SU-DHL-6 (cell line): Measurements from ENCODE around the gene WDR90.

ENCODE experiments used
- H2AFZ ChIP-seq: fragments of 200-600 bp; sonication (generic); 2 replicates; pipeline ENCODE4 v1.6.1; 2014; ENCODE audit warnings: low read depth, mild to moderate bottlenecking, moderate library complexity, mixed read lengths, antibody characterized with exemption, low read length; ENCODE audit not compliant: severe bottlenecking
- H3F3A ChIP-seq: fragments of 200-600 bp; shearing (Covaris generic); 2 replicates; pipeline ENCODE4 v1.6.0; 2016; ENCODE audit warnings: antibody characterized with exemption, mild to moderate bottlenecking; ENCODE audit not compliant: insufficient read depth
- H3K27ac ChIP-seq: fragments of 200-600 bp; sonication (generic); 2 replicates; pipeline ENCODE4 v1.5.1; 2016; ENCODE audit warnings: low read depth, mild to moderate bottlenecking, low read length, moderate library complexity, mixed read lengths
- H3K27me3 ChIP-seq: fragments of 200-600 bp; sonication (generic), shearing (Covaris generic); 2 replicates; pipeline ENCODE4 v1.6.0; 2014; ENCODE audit warnings: mild to moderate bottlenecking, low read length
- H3K36me3 ChIP-seq: fragments of 200-600 bp; sonication (generic); 2 replicates; pipeline ENCODE4 v1.6.1; 2014; ENCODE audit warnings: mild to moderate bottlenecking, low read length, mixed read lengths
- H3K4me2 ChIP-seq: fragments of 300-600, 200-600 bp; shearing (Covaris generic), sonication (generic); 2 replicates; pipeline ENCODE4 v1.6.0; 2014; ENCODE audit warnings: low read length, low read depth, mild to moderate bottlenecking; ENCODE audit not compliant: poor library complexity, severe bottlenecking
- H3K4me3 ChIP-seq: fragments of 200-600 bp; sonication (generic); 2 replicates; pipeline ENCODE4 v1.5.1; 2014; ENCODE audit warnings: antibody characterized with exemption, low read length, mild to moderate bottlenecking, mixed read lengths; ENCODE audit not compliant: insufficient read depth, poor library complexity, severe bottlenecking
- H3K79me2 ChIP-seq: fragments of 200-600 bp; sonication (generic); 2 replicates; pipeline ENCODE4 v1.6.1; 2014; ENCODE audit warnings: mild to moderate bottlenecking, low read length, moderate library complexity; ENCODE audit not compliant: insufficient read depth
- H3K9ac ChIP-seq: fragments of 200-600 bp; sonication (generic); 2 replicates; pipeline ENCODE4 v1.7.0; 2014; ENCODE audit warnings: mild to moderate bottlenecking, low read length
- H3K9me2 ChIP-seq: fragments of 200-600 bp; sonication (generic); replicated peaks from 2 replicates; pipeline ENCODE4 v1.6.1; 2014; ENCODE audit warnings: low read length; ENCODE audit not compliant: insufficient read depth
- H3K9me3 ChIP-seq: fragments of 200-600 bp; sonication (generic); 2 replicates; pipeline ENCODE4 v1.6.1; 2014; ENCODE audit warnings: low read length, mixed read lengths; ENCODE audit not compliant: insufficient read depth
- H4K20me1 ChIP-seq: fragments of 200-600 bp; sonication (generic); 2 replicates; pipeline ENCODE4 v1.6.1; 2014; ENCODE audit warnings: low read depth, mild to moderate bottlenecking, antibody characterized with exemption, low read length, moderate library complexity, mixed read lengths
- EZH2phosphoT487 ChIP-seq: fragments of 200-600 bp; sonication (generic), shearing (Covaris generic); conservative IDR thresholded peaks from 2 replicates; pipeline ENCODE4 v1.6.1; 2018; ENCODE audit warnings: mild to moderate bottlenecking, antibody characterized with exemption, low read length, moderate library complexity, mixed read lengths
- TF ChIP-seq, protein P1 (sequence below): fragments of 200-600 bp; sonication (generic); IDR thresholded peaks from one replicate; pipeline ENCODE4 v1.5.1; 2017; ENCODE audit warnings: antibody characterized with exemption, mild to moderate bottlenecking, low read length, moderate library complexity; ENCODE audit not compliant: insufficient read depth, poor library complexity, severe bottlenecking

WDR90 gene

DNA sequence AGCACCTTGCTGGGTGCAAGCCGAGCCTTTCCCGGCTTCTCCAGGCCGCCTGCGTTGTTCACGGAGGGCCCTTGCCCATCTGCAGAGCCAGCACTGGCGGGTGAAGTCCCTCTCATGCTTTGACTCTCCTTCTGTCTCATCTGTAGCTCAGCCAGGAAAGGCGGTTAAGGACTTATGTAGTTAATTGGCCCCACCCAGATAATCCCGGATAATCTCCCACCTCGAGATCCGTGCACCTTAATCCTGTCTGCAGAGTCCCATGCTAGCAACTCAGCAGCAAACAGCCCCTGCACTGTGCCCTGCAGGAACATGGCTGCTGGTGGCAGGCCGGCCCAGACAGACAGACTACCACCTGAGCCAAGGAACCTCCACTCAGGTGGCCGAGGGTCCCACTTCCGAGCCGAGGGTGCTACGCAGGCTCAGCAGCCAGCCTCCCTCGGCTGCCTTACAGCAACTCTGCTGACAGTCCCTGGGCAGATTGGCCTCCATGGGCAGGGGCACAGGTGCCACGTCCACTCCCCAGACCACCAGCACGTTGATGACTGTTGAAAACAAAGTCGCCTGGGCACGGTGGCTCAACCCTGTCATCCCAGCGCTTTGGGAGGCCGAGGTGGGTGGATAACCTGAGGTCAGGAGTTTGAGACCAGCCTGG lies 42.4 kb upstream of the WDR90 start:
- no peak overlapping the region for H3K4me2 ChIP-seq
- no peak overlapping the region for H2AFZ ChIP-seq
- no peaks in the 10 kb centered on the region for H3K36me3 ChIP-seq
- H3K9ac ChIP-seq, result no peak overlapping the region
- no peaks in the 10 kb centered on the region for H3K9me2 ChIP-seq
- H3K79me2 ChIP-seq, result no peaks in the 10 kb centered on the region
- H4K20me1 ChIP-seq, result no peaks in the 10 kb centered on the region; the same call in 1 of the 2 replicates
- H3K9me3 ChIP-seq, result no peaks in the 10 kb centered on the region
- TF ChIP-seq EZH2phosphoT487, result no peak
- TF ChIP-seq, protein P1, sequence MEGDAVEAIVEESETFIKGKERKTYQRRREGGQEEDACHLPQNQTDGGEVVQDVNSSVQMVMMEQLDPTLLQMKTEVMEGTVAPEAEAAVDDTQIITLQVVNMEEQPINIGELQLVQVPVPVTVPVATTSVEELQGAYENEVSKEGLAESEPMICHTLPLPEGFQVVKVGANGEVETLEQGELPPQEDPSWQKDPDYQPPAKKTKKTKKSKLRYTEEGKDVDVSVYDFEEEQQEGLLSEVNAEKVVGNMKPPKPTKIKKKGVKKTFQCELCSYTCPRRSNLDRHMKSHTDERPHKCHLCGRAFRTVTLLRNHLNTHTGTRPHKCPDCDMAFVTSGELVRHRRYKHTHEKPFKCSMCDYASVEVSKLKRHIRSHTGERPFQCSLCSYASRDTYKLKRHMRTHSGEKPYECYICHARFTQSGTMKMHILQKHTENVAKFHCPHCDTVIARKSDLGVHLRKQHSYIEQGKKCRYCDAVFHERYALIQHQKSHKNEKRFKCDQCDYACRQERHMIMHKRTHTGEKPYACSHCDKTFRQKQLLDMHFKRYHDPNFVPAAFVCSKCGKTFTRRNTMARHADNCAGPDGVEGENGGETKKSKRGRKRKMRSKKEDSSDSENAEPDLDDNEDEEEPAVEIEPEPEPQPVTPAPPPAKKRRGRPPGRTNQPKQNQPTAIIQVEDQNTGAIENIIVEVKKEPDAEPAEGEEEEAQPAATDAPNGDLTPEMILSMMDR, result no peak
- no peaks in the 10 kb centered on the region for H3K27me3 ChIP-seq
- H3K4me3 ChIP-seq, result no peak overlapping the region
- H3F3A ChIP-seq, result no peaks in the 10 kb centered on the region
- no peak overlapping the region for H3K27ac ChIP-seq

DNA sequence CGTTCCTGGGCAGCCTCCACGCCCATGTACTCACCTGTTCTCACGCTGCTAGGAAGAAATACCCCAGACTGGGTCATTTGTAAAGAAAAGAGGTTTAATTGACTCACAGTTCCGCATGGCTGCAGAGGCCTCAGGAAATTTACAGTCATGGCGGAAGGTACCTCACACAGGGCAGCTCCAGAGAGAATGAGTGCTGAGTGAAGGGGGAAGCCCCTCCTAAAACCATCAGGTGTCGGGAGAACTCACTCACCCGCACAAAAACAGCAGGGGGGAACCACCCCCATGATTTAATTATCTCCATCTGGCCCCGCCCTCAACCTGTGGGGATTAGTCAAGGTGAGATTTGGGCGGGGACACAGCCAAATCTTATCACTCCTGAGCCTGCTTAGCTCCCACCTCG lies 41.1 kb upstream of the WDR90 start:
- no peak overlapping the region for H3K4me2 ChIP-seq
- no peaks in the 10 kb centered on the region for H3F3A ChIP-seq
- H3K36me3 ChIP-seq, result no peaks in the 10 kb centered on the region
- H4K20me1 ChIP-seq, result no peaks in the 10 kb centered on the region; the same call in 1 of the 2 replicates
- no peak overlapping the region for H2AFZ ChIP-seq
- no peaks in the 10 kb centered on the region for H3K9me2 ChIP-seq
- no peaks in the 10 kb centered on the region for H3K27me3 ChIP-seq
- H3K4me3 ChIP-seq, result no peak overlapping the region
- no peaks in the 10 kb centered on the region for H3K79me2 ChIP-seq
- no peak overlapping the region for H3K9ac ChIP-seq
- no peak for TF ChIP-seq EZH2phosphoT487
- TF ChIP-seq, protein P1, result no peak
- H3K9me3 ChIP-seq, result no peaks in the 10 kb centered on the region
- no peak overlapping the region for H3K27ac ChIP-seq

DNA sequence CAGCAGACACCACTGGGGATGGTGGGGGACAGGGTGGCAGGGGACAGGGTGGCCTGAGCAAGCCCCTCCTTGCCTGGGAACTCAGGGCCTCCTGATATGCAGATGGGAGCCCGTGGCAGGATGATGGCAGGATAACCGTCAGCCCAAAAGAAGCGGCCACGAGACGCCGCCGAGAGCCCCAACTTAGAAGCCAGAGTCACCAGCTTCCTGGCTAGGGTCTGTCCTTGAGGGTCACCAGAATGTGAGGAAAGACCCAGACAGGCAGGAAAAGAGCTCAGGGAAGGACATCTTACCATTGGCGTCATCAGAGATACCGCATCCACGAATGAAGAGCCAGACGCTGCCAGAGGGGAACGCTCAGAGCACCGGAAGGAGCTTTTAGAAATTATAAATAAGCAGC lies 39.8 kb upstream of the WDR90 start:
- Histone ChIP-seq H3K9ac (no peak overlapping the region), H3K4me3 (no peak overlapping the region), H4K20me1 (no peaks in the 10 kb centered on the region), H3K27ac (no peak overlapping the region), H3K79me2 (no peaks in the 10 kb centered on the region), H3K27me3 (no peaks in the 10 kb centered on the region), H3K9me3 (no peaks in the 10 kb centered on the region), H3K4me2 (no peak overlapping the region), H3K36me3 (no peaks in the 10 kb centered on the region), H3F3A (no peaks in the 10 kb centered on the region), H2AFZ (no peak overlapping the region), H3K9me2 (no peaks in the 10 kb centered on the region)
- no peak for TF ChIP-seq EZH2phosphoT487
- TF ChIP-seq, protein P1, result no peak
